ENCODE data around the gene TEX35. TPM values are rescaled to one million over a fixed set of nuclear protein-coding genes. Genes with fewer than 3 reads are reported as not detected.

TEX35 gene
- total RNA-seq, 1 donor from 2014 or later: not detected

DNA sequence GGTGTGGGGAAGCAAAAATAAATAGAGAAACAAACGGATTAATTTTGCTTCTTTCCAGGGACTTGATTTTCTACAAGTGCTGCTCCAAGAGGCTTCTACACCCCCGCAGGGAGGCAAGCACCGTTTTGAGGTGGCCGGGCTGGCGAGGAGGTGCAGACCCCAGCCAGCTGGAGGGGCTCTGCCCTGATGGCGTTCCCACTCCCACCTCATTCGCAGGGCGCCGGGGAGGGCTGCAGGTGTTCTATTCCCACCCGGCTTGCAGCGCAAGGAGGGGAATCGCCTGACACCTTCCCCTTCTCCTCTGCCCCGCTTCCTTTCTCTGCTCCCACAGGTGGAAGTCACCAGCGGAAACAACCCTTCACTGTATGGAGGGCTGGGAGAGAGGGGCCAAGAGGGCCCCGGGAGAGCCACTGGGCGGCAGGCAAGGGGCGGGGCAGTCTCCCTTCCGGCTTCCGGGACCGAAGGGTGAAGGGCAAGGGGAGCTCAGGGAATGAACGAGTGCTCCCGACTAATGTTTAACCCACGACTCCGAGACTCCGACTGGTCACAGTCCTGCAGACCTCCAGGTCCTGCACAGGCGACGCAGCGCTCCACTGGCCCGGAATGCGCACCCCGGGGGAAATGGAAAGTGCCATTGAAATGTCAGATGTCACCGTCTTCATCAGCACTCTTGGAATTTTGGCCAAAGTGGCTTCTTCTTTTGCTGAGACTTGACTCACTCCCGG, 29.1 kb downstream of the TEX35 start:
- Histone ChIP-seq H2AFZ (ENCODE audit: low read depth, low read length) (peak overlapping the region; percentile 100), H3K4me3 (ENCODE audit: insufficient read depth, low read depth, low read length) (peak overlapping the region; percentile 77), H3K4me2 (ENCODE audit: low read length) (peak overlapping the region; percentile 100), H3K27ac (ENCODE audit: low read depth, low read length) (peak overlapping the region; percentile 69), H3K27me3 (ENCODE audit: insufficient read depth, low read length) (no peaks in the 10 kb centered on the region), H3K79me2 (ENCODE audit: insufficient read depth, low read length) (peaks cover 7% of the 10 kb centered on the region), H3K9me3 (ENCODE audit: insufficient read depth, low read depth, low read length) (no peaks in the 10 kb centered on the region), H3K4me1 (ENCODE audit: insufficient read depth, low read length) (peaks cover 50% of the 10 kb centered on the region), H3K9ac (ENCODE audit: low read length) (peak overlapping the region; percentile 85), H4K20me1 (ENCODE audit: insufficient read depth, low read length) (no peaks in the 10 kb centered on the region), H3K36me3 (ENCODE audit: insufficient read depth, low read length) (no peaks in the 10 kb centered on the region)
- H3K27ac Mint-ChIP-seq (ENCODE audit: unreplicated experiment): peak overlapping the region; percentile 62
- peak overlapping the region; percentile 94 for H3K4me3 Mint-ChIP-seq (ENCODE audit: unreplicated experiment)
- no peak for TF ChIP-seq EZH2 (IDR thresholded peaks at IDR 0.05; ENCODE audit: insufficient read depth, low read length)
- TF ChIP-seq, protein P1, sequence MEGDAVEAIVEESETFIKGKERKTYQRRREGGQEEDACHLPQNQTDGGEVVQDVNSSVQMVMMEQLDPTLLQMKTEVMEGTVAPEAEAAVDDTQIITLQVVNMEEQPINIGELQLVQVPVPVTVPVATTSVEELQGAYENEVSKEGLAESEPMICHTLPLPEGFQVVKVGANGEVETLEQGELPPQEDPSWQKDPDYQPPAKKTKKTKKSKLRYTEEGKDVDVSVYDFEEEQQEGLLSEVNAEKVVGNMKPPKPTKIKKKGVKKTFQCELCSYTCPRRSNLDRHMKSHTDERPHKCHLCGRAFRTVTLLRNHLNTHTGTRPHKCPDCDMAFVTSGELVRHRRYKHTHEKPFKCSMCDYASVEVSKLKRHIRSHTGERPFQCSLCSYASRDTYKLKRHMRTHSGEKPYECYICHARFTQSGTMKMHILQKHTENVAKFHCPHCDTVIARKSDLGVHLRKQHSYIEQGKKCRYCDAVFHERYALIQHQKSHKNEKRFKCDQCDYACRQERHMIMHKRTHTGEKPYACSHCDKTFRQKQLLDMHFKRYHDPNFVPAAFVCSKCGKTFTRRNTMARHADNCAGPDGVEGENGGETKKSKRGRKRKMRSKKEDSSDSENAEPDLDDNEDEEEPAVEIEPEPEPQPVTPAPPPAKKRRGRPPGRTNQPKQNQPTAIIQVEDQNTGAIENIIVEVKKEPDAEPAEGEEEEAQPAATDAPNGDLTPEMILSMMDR (IDR thresholded peaks at IDR 0.05; ENCODE audit: insufficient read depth, low read depth, low read length): no peak
- FAIRE-seq (no peak), DNase-seq (ENCODE audit: low read depth) (no peak)
- no peaks in the 10 kb centered on the region for H3K9me3 Mint-ChIP-seq (ENCODE audit: unreplicated experiment)
- H3K36me3 Mint-ChIP-seq (ENCODE audit: low read depth, unreplicated experiment): peaks cover 8% of the 10 kb centered on the region
- peaks cover 49% of the 10 kb centered on the region for H3K4me1 Mint-ChIP-seq (ENCODE audit: low read depth, unreplicated experiment)
- no peaks in the 10 kb centered on the region for H3K27me3 Mint-ChIP-seq (ENCODE audit: low read depth, unreplicated experiment)

- H3K4me3 Mint-ChIP-seq (ENCODE audit: unreplicated experiment): peak overlapping the region; percentile 94
- Histone ChIP-seq H4K20me1 (ENCODE audit: insufficient read depth, low read length) (no peaks in the 10 kb centered on the region), H3K9me3 (ENCODE audit: insufficient read depth, low read depth, low read length) (no peaks in the 10 kb centered on the region), H3K27ac (ENCODE audit: low read depth, low read length) (peak overlapping the region; percentile 69), H3K4me1 (ENCODE audit: insufficient read depth, low read length) (peaks cover 43% of the 10 kb centered on the region), H3K36me3 (ENCODE audit: insufficient read depth, low read length) (no peaks in the 10 kb centered on the region), H3K79me2 (ENCODE audit: insufficient read depth, low read length) (peaks cover 7% of the 10 kb centered on the region), H2AFZ (ENCODE audit: low read depth, low read length) (peak overlapping the region; percentile 100), H3K4me2 (ENCODE audit: low read length) (peak overlapping the region; percentile 100), H3K4me3 (ENCODE audit: insufficient read depth, low read depth, low read length) (peak overlapping the region; percentile 77), H3K27me3 (ENCODE audit: insufficient read depth, low read length) (no peaks in the 10 kb centered on the region), H3K9ac (ENCODE audit: low read length) (peak overlapping the region; percentile 85)
- peak overlapping the region; percentile 62 for H3K27ac Mint-ChIP-seq (ENCODE audit: unreplicated experiment)
- TF ChIP-seq EZH2 (IDR thresholded peaks at IDR 0.05; ENCODE audit: insufficient read depth, low read length): no peak
- TF ChIP-seq, protein P1 (IDR thresholded peaks at IDR 0.05; ENCODE audit: insufficient read depth, low read depth, low read length): peak; percentile 62
- H3K9me3 Mint-ChIP-seq (ENCODE audit: unreplicated experiment): no peaks in the 10 kb centered on the region
- H3K36me3 Mint-ChIP-seq (ENCODE audit: low read depth, unreplicated experiment): peaks cover 13% of the 10 kb centered on the region
- FAIRE-seq (no peak), DNase-seq (ENCODE audit: low read depth) (peak; percentile 73)
- no peaks in the 10 kb centered on the region for H3K27me3 Mint-ChIP-seq (ENCODE audit: low read depth, unreplicated experiment)
- H3K4me1 Mint-ChIP-seq (ENCODE audit: low read depth, unreplicated experiment): peaks cover 42% of the 10 kb centered on the region
Measured at GRCh38 chr1:178542554-178543289, 29.8 kb downstream of the TEX35 start.
